Bronchial epithelial cell (primary cell): ENCODE results near the gene ZNF598. TPM values are rescaled to one million over a fixed set of nuclear protein-coding genes. Genes with fewer than 3 reads are reported as not detected.
"Not testable (repeated sequence)": the region's sequence is repeated elsewhere in the genome, so short reads cannot be mapped to it uniquely, and the experiment has no call there.

Experiments used
- DNase-seq: peaks from one replicate; pipeline ENCODE4 v3.0.0-alpha.2; 2010; ENCODE audit warnings: low read depth
- FAIRE-seq: peaks from 2 replicates; lab custom pipeline; 2011; peaks lifted over from hg19 to GRCh38; lab: Jason Lieb, UNC
- H3K27me3 ChIP-seq: 2 replicates; pipeline ENCODE4 v1.5.1; 2011; ENCODE audit warnings: low read length; ENCODE audit not compliant: control insufficient read depth, insufficient read depth
- H3K36me3 ChIP-seq: 2 replicates; pipeline ENCODE4 v1.5.1; 2011; ENCODE audit warnings: low read length; ENCODE audit not compliant: control insufficient read depth, insufficient read depth
- H3K4me3 ChIP-seq: 2 replicates; pipeline ENCODE4 v1.5.1; 2011; ENCODE audit warnings: mild to moderate bottlenecking, low read depth, low read length, control low read depth
- total RNA-seq: library from RNA; depleted of rRNA; stranded (reverse); fragments of >200 nt; gene quantifications from 2 replicates; pipeline ENCODE4 v1.2.1, GENCODE V29; 2014
- TF ChIP-seq, protein P1 (sequence below): IDR thresholded peaks from 2 replicates; pipeline ENCODE4 v1.5.1; 2011; ENCODE audit warnings: mild to moderate bottlenecking, moderate library complexity, low read length, control low read depth, inconsistent platforms; ENCODE audit not compliant: insufficient read depth, severe bottlenecking

ZNF598 gene
- total RNA-seq, 1 donor from 2014 or later = 26.3 TPM

DNA sequence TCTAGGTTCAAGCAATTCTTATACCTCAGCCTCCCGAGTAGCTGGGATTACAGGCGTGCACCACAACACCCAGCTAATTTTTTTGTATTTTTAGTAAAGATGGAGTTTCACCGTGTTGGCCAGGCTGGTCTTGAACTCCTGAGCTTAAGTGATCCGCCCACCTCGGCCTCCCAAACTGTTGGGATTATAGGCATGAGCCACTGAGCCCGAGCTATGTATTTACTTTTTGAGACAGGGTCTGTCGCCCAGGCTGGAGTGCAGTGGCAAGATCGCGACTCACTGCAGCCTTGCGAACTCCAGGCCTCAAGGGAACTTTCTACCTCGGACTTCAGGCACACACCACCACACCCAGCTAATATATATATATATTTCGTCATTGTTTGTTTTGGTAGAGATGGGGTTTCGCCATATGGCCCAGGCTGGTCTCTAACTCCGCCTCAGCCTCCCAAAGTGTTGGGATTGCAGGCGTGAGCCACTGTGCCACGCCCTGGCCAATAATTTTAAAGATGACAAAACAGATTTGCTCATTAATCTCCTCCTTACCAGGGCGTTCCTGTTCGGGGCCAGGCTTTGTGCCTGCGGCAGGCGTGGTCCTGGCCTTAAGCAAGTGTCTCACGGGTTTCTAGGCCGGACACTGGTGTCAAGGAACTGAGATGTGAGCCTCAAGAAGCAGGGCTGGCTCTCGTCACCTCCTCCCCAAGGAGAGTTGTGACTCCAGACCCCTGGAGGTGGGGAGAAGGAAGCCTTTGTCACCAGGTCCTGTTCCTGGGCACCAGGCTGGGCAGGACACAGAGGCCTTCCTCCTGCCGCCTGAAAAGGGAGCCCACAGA lies 5.7 kb upstream of the ZNF598 start:
- DNase-seq (peak; percentile 93), FAIRE-seq (no peak)
- TF ChIP-seq, protein P1, sequence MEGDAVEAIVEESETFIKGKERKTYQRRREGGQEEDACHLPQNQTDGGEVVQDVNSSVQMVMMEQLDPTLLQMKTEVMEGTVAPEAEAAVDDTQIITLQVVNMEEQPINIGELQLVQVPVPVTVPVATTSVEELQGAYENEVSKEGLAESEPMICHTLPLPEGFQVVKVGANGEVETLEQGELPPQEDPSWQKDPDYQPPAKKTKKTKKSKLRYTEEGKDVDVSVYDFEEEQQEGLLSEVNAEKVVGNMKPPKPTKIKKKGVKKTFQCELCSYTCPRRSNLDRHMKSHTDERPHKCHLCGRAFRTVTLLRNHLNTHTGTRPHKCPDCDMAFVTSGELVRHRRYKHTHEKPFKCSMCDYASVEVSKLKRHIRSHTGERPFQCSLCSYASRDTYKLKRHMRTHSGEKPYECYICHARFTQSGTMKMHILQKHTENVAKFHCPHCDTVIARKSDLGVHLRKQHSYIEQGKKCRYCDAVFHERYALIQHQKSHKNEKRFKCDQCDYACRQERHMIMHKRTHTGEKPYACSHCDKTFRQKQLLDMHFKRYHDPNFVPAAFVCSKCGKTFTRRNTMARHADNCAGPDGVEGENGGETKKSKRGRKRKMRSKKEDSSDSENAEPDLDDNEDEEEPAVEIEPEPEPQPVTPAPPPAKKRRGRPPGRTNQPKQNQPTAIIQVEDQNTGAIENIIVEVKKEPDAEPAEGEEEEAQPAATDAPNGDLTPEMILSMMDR = no peak
- Histone ChIP-seq H3K27me3 (peaks cover 8% of the 10 kb centered on the region), H3K36me3 (no peaks in the 10 kb centered on the region), H3K4me3 (no peak overlapping the region)

DNA sequence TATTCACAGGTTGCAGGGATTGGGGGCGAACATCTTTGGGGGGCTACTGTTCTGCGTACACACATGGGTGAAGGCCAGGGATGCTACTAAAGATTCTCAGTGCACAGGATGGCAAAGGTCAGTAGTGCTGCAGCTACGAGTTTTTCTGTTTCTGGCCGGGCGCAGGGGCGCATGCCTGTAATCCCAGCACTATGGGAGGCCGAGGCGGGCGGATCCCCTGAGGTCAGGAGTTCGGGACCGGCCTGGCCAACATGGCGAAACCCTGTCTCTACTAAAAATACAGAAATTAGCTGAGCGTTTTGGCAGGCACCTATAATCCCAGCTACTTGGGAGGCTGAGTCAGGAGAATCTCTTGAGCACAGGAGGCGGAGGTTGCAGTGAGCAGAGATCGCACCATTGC lies 3.9 kb upstream of the ZNF598 start:
- DNase-seq (no peak), FAIRE-seq (no peak)
- Histone ChIP-seq H3K36me3 (no peaks in the 10 kb centered on the region), H3K27me3 (no peaks in the 10 kb centered on the region), H3K4me3 (no peak overlapping the region)
- TF ChIP-seq, protein P1 = no peak

DNA sequence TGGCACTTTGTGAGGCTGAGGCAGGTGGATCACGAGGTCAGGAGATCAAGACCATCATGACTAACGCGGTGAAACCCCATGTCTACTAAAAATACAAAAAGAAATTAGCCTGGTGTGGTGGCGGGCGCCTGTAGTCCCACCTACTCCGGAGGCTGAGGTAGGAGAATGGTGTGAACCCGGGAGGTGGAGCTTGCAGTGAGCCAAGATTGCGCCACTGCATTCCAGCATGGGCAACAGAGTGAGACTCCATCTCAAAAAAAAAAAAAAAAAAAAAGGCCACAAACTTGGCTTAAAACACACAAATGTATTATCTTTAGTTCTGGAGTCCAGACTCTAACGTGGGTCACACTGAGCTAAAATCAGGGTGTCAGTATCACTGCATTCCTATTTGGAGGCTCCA lies 2.1 kb upstream of the ZNF598 start:
- DNase-seq, H3K36me3 ChIP-seq, H3K27me3 ChIP-seq, FAIRE-seq, H3K4me3 ChIP-seq: not testable (repeated sequence)

DNA sequence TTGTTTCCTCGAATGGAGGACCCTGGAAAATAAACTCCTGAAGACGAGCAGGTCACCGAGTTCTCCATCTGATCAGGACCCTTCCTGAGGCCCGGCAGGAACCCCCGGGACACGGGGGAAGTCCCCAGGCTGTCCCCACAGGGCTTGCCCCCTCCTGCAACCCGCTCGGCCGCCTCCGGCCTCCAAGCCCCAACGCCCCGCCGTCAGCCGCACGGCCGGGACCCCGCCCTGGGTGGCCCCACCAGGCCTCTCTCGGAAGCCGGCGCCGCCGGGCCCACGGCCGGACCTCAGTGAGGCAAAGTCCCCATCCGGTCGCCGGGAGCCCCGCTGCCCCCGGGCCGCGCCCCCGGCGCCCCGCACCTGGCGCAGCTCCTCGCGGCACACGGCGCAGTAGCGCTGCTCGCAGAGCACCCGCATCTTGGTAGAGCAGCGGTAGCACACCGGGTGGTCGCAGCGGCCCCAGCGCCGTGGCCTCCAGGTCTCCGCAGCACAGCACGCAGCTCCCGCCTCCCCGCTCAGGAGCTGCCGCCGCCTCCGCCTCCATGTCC lies 383 bp downstream of the ZNF598 start:
- H3K27me3 ChIP-seq = no peaks in the 10 kb centered on the region
- no peak for FAIRE-seq

DNA sequence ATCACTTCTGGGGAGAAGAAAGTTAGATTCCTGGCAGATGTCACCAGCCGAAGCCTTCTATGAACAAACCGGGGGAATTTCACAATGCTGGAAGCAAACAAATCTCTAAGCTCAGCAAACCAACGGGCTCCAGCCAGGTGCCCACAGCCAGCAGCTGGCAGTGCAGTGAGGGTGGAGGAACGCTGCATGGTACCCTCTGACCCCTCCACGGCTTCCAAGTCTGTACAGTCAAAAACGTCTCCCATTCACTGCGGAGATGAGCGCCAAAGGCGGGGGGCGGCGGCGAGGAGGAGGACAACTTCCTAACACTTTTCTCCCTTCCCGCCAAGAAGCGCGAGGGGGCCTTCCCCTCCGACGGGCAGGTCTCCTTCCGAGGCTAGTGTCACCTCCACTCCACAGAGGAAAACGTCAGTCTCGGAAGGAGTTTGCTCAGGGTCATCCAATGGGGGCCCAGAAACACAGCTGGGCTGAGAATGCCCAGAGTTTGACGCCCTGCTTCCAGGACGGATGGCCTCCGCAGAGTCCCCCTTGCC lies 924 bp downstream of the ZNF598 start:
- TF ChIP-seq, protein P1 = no peak
- Histone ChIP-seq H3K36me3 (peaks cover 23% of the 10 kb centered on the region), H3K27me3 (no peaks in the 10 kb centered on the region), H3K4me3 (peak overlapping the region; percentile 59)
- DNase-seq (no peak), FAIRE-seq (no peak)

More for the DNA sequence above, 383 bp downstream of the ZNF598 start:
- peaks cover 22% of the 10 kb centered on the region for H3K36me3 ChIP-seq
- TF ChIP-seq, protein P1 = no peak
- no peak for DNase-seq
- H3K4me3 ChIP-seq = peak overlapping the region; percentile 59

DNA sequence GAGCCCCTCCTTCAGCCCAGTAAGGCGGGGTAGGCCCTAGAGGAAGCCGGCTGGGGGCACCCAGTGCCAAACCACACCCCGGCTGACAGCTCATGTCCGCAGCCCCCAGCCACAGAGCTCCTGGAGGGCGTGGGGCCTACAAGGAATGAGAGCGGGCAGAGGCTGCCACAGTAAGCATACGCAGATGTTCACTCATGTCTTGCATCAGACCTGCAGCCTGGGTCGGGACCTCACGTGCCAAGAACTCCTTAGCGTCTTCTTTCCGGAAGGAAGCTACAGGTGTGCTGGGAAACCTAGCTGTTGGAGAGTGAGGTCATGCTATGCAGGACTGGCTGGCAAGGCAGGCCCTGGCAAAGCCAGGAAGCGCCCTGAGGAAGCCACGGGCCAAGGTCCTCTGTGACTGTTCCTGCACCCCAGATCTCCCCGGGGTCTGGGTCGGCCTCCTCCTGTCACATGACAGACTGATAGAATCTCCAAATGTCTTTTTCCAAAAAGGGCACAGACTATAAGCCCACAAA lies 1.6 kb downstream of the ZNF598 start:
- Histone ChIP-seq H3K27me3 (no peaks in the 10 kb centered on the region), H3K36me3 (peaks cover 29% of the 10 kb centered on the region), H3K4me3 (peak overlapping the region; percentile 59)
- peak; percentile 87 for FAIRE-seq
- peak; percentile 86 for DNase-seq
- TF ChIP-seq, protein P1 = no peak
